ENCODE measurements around the gene CLDN17. TPM values are rescaled to one million over a fixed set of nuclear protein-coding genes. Genes with fewer than 3 reads are reported as not detected.

The CLDN17 gene
- total RNA-seq, 1 experiment from 2014 or later = not detected

- H2BK15ac ChIP-seq (ENCODE audit: low read depth, low read length) = no peak overlapping the region
- no peak overlapping the region for H4K5ac ChIP-seq (ENCODE audit: insufficient read length, low read depth, low read length)
- TF ChIP-seq CTCF (conservative IDR thresholded peaks at IDR 0.05) = no peak
- no peak overlapping the region for H2BK120ac ChIP-seq (ENCODE audit: low read depth, low read length, poor library complexity, severe bottlenecking)
- Mint-ChIP-seq H3K9me3 (no peaks in the 10 kb centered on the region), H3K27ac (no peak overlapping the region), H3K4me3 (no peak overlapping the region), H3K4me1 (no peaks in the 10 kb centered on the region), H3K27me3 (ENCODE audit: low read depth) (no peaks in the 10 kb centered on the region; the same call in 1 of the 2 replicates), H3K36me3 (ENCODE audit: insufficient read depth in 1 of 3, low read depth in 3 of 3) (no peaks in the 10 kb centered on the region)
- DNase-seq = no peak
- no peak overlapping the region for H3K14ac ChIP-seq (ENCODE audit: insufficient read depth, low read length)
- H3T11ph ChIP-seq (ENCODE audit: low read length) = no peak overlapping the region
- no peaks in the 10 kb centered on the region for H3K23me2 ChIP-seq (ENCODE audit: insufficient read length, low read depth, low read length, poor library complexity, severe bottlenecking)
- H3K23ac ChIP-seq (ENCODE audit: insufficient read length, low read depth, low read length) = no peak overlapping the region
- no peaks in the 10 kb centered on the region for H4K20me1 ChIP-seq (ENCODE audit: control insufficient read depth, insufficient read depth, insufficient read length)
- no peak overlapping the region for H4K8ac ChIP-seq (replicated peaks; ENCODE audit: insufficient read length, low read depth, low read length)
- WGBS (ENCODE audit: extremely low coverage, insufficient read length, low lambda C conversion rate) = no CpG with 5 or more reads among the region's 3 CpGs
- no peak overlapping the region for H2BK12ac ChIP-seq (ENCODE audit: insufficient read length, low read depth, low read length)
- H3K4ac ChIP-seq (ENCODE audit: low read depth, low read length) = no peak overlapping the region
- H2BK20ac ChIP-seq (ENCODE audit: low read depth, low read length, poor library complexity, severe bottlenecking) = no peak overlapping the region
- no peaks in the 10 kb centered on the region for H3K9me3 ChIP-seq (ENCODE audit: control insufficient read depth, low read depth, low read length)
- no peak overlapping the region for H3K18ac ChIP-seq (ENCODE audit: insufficient read length, low read depth, low read length)
- H3K9ac ChIP-seq (ENCODE audit: extremely low read depth, insufficient read length, low read length) = no peak overlapping the region
- H3K79me1 ChIP-seq (ENCODE audit: insufficient read depth, low read depth, low read length, poor library complexity, severe bottlenecking) = no peaks in the 10 kb centered on the region
- no peaks in the 10 kb centered on the region for H3K4me1 ChIP-seq (ENCODE audit: insufficient read depth, low read length)
- H4K91ac ChIP-seq (ENCODE audit: insufficient read length, low read depth, low read length) = no peak overlapping the region
- H3K79me2 ChIP-seq (ENCODE audit: insufficient read depth, low read length) = no peaks in the 10 kb centered on the region
- H3K4me2 ChIP-seq (ENCODE audit: insufficient read depth, insufficient read length, low read length) = no peak overlapping the region
- no peak overlapping the region for H2AFZ ChIP-seq (ENCODE audit: low read length)
- no peak overlapping the region for H2AK5ac ChIP-seq (ENCODE audit: insufficient read length, low read length)
- no peak overlapping the region for H3K27ac ChIP-seq (ENCODE audit: insufficient read length, low read depth, low read length)
- no peak overlapping the region for H3K56ac ChIP-seq (ENCODE audit: insufficient read length, low read depth, low read length)
- no peak overlapping the region for H2BK5ac ChIP-seq (ENCODE audit: insufficient read length, low read length)
- H3K27me3 ChIP-seq (ENCODE audit: insufficient read depth, low read length) = no peaks in the 10 kb centered on the region
Measured at GRCh38 chr21:30189773-30190172, 23.2 kb upstream of the CLDN17 start.

Data from H9 (cell line).